OCI-LY7 (cell line): ENCODE measurements around the gene DCAF5.

ENCODE experiments used
- CTCF ChIP-seq: fragments of 200-600 bp; sonication (generic); conservative IDR thresholded peaks from 2 replicates; pipeline ENCODE4 v1.5.1; 2014; ENCODE audit warnings: mild to moderate bottlenecking, antibody characterized with exemption, low read length, moderate library complexity, mixed read lengths
- EZH2phosphoT487 ChIP-seq: fragments of 200-600 bp; sonication (generic); IDR thresholded peaks from 2 replicates; pipeline ENCODE4 v1.6.1; 2018; ENCODE audit warnings: low read depth, borderline replicate concordance, mild to moderate bottlenecking, mixed run types, antibody characterized with exemption, low read length, moderate library complexity, mixed read lengths

- TF ChIP-seq EZH2phosphoT487 (no peak), CTCF (no peak)
Observed at GRCh38 chr14:69117020-69117767, 35.7 kb downstream of the DCAF5 start.
